ENCODE measurements around the gene PPP1R14C. TPM values are rescaled to one million over a fixed set of nuclear protein-coding genes. Genes with fewer than 3 reads are reported as not detected.

PPP1R14C gene
- total RNA-seq, 1 experiment from 2014 or later: 4.6 TPM

DNA sequence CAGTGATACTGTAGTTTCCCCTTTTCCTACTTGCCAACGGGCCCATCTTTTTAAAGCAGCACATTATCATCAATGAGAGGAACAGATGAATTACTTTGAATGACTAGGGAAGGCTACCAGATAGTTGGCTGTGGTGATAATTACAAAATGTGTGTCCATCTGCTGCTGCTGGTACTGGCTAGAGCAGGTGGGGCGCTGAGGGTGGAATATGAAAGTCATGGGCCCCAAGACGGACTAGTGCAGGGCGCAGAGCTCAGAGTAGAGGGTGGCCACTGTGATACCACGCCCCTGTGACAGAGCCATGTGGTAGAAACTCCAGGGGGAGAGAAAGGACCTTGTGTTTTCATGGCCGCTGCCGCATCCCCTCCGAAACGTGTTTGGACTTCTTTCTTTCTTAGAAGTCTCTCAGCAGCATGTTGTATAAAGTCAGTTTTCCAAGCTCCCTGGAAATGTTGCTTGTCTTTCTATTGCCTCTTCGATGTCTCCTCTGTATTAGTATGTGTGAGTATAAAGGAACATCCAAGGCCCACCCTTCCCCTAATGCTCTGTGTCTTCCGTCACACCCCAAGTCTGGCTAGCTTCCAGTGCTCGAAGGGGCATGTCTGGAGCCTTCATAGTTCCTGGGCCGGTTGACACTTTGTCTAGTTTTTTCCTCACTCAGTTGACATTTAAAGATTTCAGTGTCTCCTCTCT is 88.1 kb downstream of the PPP1R14C start:
- Histone ChIP-seq H3K36me3 (ENCODE audit: insufficient read depth, low read length, poor library complexity, severe bottlenecking) (no peaks in the 10 kb centered on the region), H3K4me1 (ENCODE audit: insufficient read depth, low read length, poor library complexity, severe bottlenecking) (peaks cover 15% of the 10 kb centered on the region), H3K4me3 (ENCODE audit: low read depth, low read length, poor library complexity, severe bottlenecking) (no peak overlapping the region), H3K9me3 (ENCODE audit: low read depth, low read length, poor library complexity, severe bottlenecking) (no peaks in the 10 kb centered on the region), H3K27me3 (replicated peaks; ENCODE audit: insufficient read depth, low read depth, low read length, poor library complexity) (no peaks in the 10 kb centered on the region), H3K27ac (ENCODE audit: low read depth, low read length, poor library complexity, severe bottlenecking) (no peak overlapping the region)
- no TSS peak for BruUV-seq (replicated peaks)
- ChIA-PET POLR2A (ENCODE audit: low non-redundant PET) (no interaction called here), CTCF (no interaction called here)
- intact Hi-C loops (cut with micrococcal nuclease; ENCODE audit: unreplicated experiment): no loop called here
- no peak for TF ChIP-seq EZH2 (IDR thresholded peaks at IDR 0.05; ENCODE audit: borderline replicate concordance, low read depth, low read length, poor library complexity, severe bottlenecking)
- TF ChIP-seq, protein P1, sequence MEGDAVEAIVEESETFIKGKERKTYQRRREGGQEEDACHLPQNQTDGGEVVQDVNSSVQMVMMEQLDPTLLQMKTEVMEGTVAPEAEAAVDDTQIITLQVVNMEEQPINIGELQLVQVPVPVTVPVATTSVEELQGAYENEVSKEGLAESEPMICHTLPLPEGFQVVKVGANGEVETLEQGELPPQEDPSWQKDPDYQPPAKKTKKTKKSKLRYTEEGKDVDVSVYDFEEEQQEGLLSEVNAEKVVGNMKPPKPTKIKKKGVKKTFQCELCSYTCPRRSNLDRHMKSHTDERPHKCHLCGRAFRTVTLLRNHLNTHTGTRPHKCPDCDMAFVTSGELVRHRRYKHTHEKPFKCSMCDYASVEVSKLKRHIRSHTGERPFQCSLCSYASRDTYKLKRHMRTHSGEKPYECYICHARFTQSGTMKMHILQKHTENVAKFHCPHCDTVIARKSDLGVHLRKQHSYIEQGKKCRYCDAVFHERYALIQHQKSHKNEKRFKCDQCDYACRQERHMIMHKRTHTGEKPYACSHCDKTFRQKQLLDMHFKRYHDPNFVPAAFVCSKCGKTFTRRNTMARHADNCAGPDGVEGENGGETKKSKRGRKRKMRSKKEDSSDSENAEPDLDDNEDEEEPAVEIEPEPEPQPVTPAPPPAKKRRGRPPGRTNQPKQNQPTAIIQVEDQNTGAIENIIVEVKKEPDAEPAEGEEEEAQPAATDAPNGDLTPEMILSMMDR (conservative IDR thresholded peaks at IDR 0.05; ENCODE audit: low read depth, low read length): no peak
- no peak for DNase-seq (ENCODE audit: low spot score)

GRCh38 chr6:150231525-150231850 is 88.6 kb downstream of the PPP1R14C start:
- Histone ChIP-seq H3K27me3 (replicated peaks; ENCODE audit: insufficient read depth, low read depth, low read length, poor library complexity) (no peaks in the 10 kb centered on the region), H3K9me3 (ENCODE audit: low read depth, low read length, poor library complexity, severe bottlenecking) (no peaks in the 10 kb centered on the region), H3K36me3 (ENCODE audit: insufficient read depth, low read length, poor library complexity, severe bottlenecking) (no peaks in the 10 kb centered on the region), H3K4me3 (ENCODE audit: low read depth, low read length, poor library complexity, severe bottlenecking) (no peak overlapping the region), H3K27ac (ENCODE audit: low read depth, low read length, poor library complexity, severe bottlenecking) (no peak overlapping the region), H3K4me1 (ENCODE audit: insufficient read depth, low read length, poor library complexity, severe bottlenecking) (peaks cover 15% of the 10 kb centered on the region)
- POLR2A ChIA-PET (ENCODE audit: low non-redundant PET): no interaction called here
- CTCF ChIA-PET: no interaction called here
- intact Hi-C loops (cut with micrococcal nuclease; ENCODE audit: unreplicated experiment): no loop called here
- no TSS peak for BruUV-seq (replicated peaks)
- DNase-seq (ENCODE audit: low spot score): no peak
- TF ChIP-seq, protein P1 (conservative IDR thresholded peaks at IDR 0.05; ENCODE audit: low read depth, low read length): no peak
- no peak for TF ChIP-seq EZH2 (IDR thresholded peaks at IDR 0.05; ENCODE audit: borderline replicate concordance, low read depth, low read length, poor library complexity, severe bottlenecking)

DNA sequence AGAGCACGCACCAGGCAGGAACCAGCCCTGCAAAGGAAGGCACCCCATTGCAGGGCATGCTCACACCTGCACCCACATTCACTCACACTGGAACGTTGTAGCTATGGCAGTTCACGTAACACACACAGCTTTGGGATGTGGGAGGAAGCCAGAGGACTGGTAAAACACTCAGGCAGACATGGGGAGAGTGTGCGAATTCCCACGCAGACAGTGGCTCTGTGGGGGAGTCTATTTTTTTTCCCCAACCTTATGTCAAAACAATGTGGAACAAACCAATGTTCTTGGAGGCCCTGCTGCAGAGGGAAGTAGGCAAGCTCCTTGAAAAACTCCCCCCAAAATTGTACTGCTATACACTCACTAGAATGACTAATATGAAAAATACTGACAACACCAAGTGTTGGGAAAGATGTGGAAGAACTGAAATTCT is 91.0 kb downstream of the PPP1R14C start:
- TF ChIP-seq, protein P1 (conservative IDR thresholded peaks at IDR 0.05; ENCODE audit: low read depth, low read length): no peak
- no peak for TF ChIP-seq EZH2 (IDR thresholded peaks at IDR 0.05; ENCODE audit: borderline replicate concordance, low read depth, low read length, poor library complexity, severe bottlenecking)
- Histone ChIP-seq H3K9me3 (ENCODE audit: low read depth, low read length, poor library complexity, severe bottlenecking) (no peaks in the 10 kb centered on the region), H3K27ac (ENCODE audit: low read depth, low read length, poor library complexity, severe bottlenecking) (no peak overlapping the region), H3K4me1 (ENCODE audit: insufficient read depth, low read length, poor library complexity, severe bottlenecking) (peaks cover 15% of the 10 kb centered on the region), H3K27me3 (replicated peaks; ENCODE audit: insufficient read depth, low read depth, low read length, poor library complexity) (no peaks in the 10 kb centered on the region), H3K36me3 (ENCODE audit: insufficient read depth, low read length, poor library complexity, severe bottlenecking) (no peaks in the 10 kb centered on the region), H3K4me3 (ENCODE audit: low read depth, low read length, poor library complexity, severe bottlenecking) (no peak overlapping the region)
- no peak for DNase-seq (ENCODE audit: low spot score)
- no TSS peak for BruUV-seq (replicated peaks)
- POLR2A ChIA-PET (ENCODE audit: low non-redundant PET): no interaction called here
- intact Hi-C loops (cut with micrococcal nuclease; ENCODE audit: unreplicated experiment): no loop called here
- CTCF ChIA-PET: no interaction called here

Measured in A673 (cell line).